Measurements from ENCODE around the gene GPSM1. TPM values are rescaled to one million over a fixed set of nuclear protein-coding genes. Genes with fewer than 3 reads are reported as not detected.
A peak's percentile ranks its signal among the peaks of the same experiment; 100 is the strongest.

GPSM1 gene
- total RNA-seq, 4 donors from 2014 or later = 28.8 to 95.1 (median 38.1) TPM

GRCh38 chr9:136326061-136326760 lies 1.1 kb upstream of the GPSM1 start:
- no peak for TF ChIP-seq POLR2A (IDR thresholded peaks at IDR 0.05)
- TF ChIP-seq EP300 (IDR thresholded peaks at IDR 0.05) = peak; percentile 28 to 75
- TF ChIP-seq CTCF (IDR thresholded peaks at IDR 0.05) = peak in 2 of 5 experiments; percentile 5 to 25
- Histone ChIP-seq H3K27me3 (no peaks in the 10 kb centered on the region), H3K27ac (peak overlapping the region; percentile 85 to 98 (median 96)), H3K9me3 (peaks cover 0 to 2% (median 0%) of the 10 kb centered on the region in 4 donors), H3K36me3 (peaks cover 0 to 1% (median 0%) of the 10 kb centered on the region in 3 donors), H3K4me3 (peak overlapping the region in 2 of 4 donors; percentile 4 to 81), H3K4me1 (peaks cover 0 to 78% (median 56%) of the 10 kb centered on the region in 4 donors)
- WGBS, 2 donors = 9 to 22% methylated on average over 22 of the region's 28 CpGs
- DNase-seq (ENCODE audit: low spot score in 2 of 2) = no peak

GRCh38 chr9:136326761-136327303 lies 507 bp upstream of the GPSM1 start:
- WGBS, 2 donors = 22 to 33% methylated on average over 12 to 17 of the region's 17 CpGs

GRCh38 chr9:136328011-136328621 lies 777 bp downstream of the GPSM1 start:
- TF ChIP-seq POLR2A (IDR thresholded peaks at IDR 0.05) (no peak), EP300 (IDR thresholded peaks at IDR 0.05) (no peak), CTCF (IDR thresholded peaks at IDR 0.05) (no peak)
- peaks cover 0 to 86% (median 59%) of the 10 kb centered on the region in 4 donors for H3K4me1 ChIP-seq
- peaks cover 0 to 14% (median 0%) of the 10 kb centered on the region in 3 donors for H3K36me3 ChIP-seq
- 0 to 14% methylated on average over 2 to 9 of the region's 13 CpGs for WGBS, 2 donors
- no peaks in the 10 kb centered on the region for H3K27me3 ChIP-seq
- no peaks in the 10 kb centered on the region for H3K9me3 ChIP-seq
- H3K4me3 ChIP-seq = peak overlapping the region; percentile 56 to 89 (median 76)
- no peak for DNase-seq (ENCODE audit: low spot score in 2 of 2)
- H3K27ac ChIP-seq = peak overlapping the region; percentile 85 to 98 (median 96)

More at GRCh38 chr9:136326761-136327303, 507 bp upstream of the GPSM1 start:
- Histone ChIP-seq H3K36me3 (peaks cover 0 to 5% (median 0%) of the 10 kb centered on the region in 3 donors), H3K4me3 (peak overlapping the region; percentile 36 to 81 (median 64)), H3K9me3 (no peaks in the 10 kb centered on the region), H3K27me3 (no peaks in the 10 kb centered on the region), H3K27ac (peak overlapping the region; percentile 85 to 98 (median 96)), H3K4me1 (peaks cover 0 to 84% (median 59%) of the 10 kb centered on the region in 4 donors)
- TF ChIP-seq POLR2A (IDR thresholded peaks at IDR 0.05) (no peak), EP300 (IDR thresholded peaks at IDR 0.05) (no peak), CTCF (IDR thresholded peaks at IDR 0.05) (no peak)
- no peak for DNase-seq (ENCODE audit: low spot score in 2 of 2)

- peaks cover 0 to 18% (median 0%) of the 10 kb centered on the region in 3 donors for H3K36me3 ChIP-seq
- TF ChIP-seq EP300 (IDR thresholded peaks at IDR 0.05) = peak in 1 of 2 donors; percentile 51
- no peak for TF ChIP-seq POLR2A (IDR thresholded peaks at IDR 0.05)
- no peak for TF ChIP-seq CTCF (IDR thresholded peaks at IDR 0.05)
- no peaks in the 10 kb centered on the region for H3K27me3 ChIP-seq
- H3K4me1 ChIP-seq = peaks cover 0 to 81% (median 59%) of the 10 kb centered on the region in 4 donors
- no peak for DNase-seq (ENCODE audit: low spot score in 2 of 2)
- 9 to 38% methylated on average over 4 to 15 of the region's 15 CpGs for WGBS, 2 donors
- peak overlapping the region; percentile 85 to 98 (median 96) for H3K27ac ChIP-seq
- no peaks in the 10 kb centered on the region for H3K9me3 ChIP-seq
- H3K4me3 ChIP-seq = peak overlapping the region; percentile 56 to 89 (median 76)
Observed at GRCh38 chr9:136328622-136329041, 1.3 kb downstream of the GPSM1 start.

Measured in tibial nerve (tissue), 4 donors.